Stimulated activated CD4-positive, alpha-beta T cell treated with anti-CD3 and anti-CD28 coated beads, Interleukin-4, amount 100 ng/mL, for 4 hours (primary cell): Measurements from ENCODE around the gene SULT1A4.
A peak's percentile ranks its signal among the peaks of the same experiment; 100 is the strongest.
"Not testable (repeated sequence)": the region's sequence is repeated elsewhere in the genome, so short reads cannot be mapped to it uniquely, and the experiment has no call there.

ENCODE experiments used
- DNase-seq, 2 experiments: peaks; one replicate each; pipeline ENCODE4 v3.0.0-alpha.2; 2020

The SULT1A4 gene

GRCh38 chr16:29459706-29460646, at the start of gene SULT1A4:
TSS of gene SULT1A4 (plus strand) at chr16:29459913. CDS start at chr16:29461386, 1,473 bp downstream.
- DNase-seq = not testable (repeated sequence)

GRCh38 chr16:29423587-29423986, 36.1 kb upstream of the SULT1A4 start:
- DNase-seq = not testable (repeated sequence)

GRCh38 chr16:29425390-29425789, 34.3 kb upstream of the SULT1A4 start:
- not testable (repeated sequence) for DNase-seq

- not testable (repeated sequence) for DNase-seq
Observed at GRCh38 chr16:29453754-29454153, 6.0 kb upstream of the SULT1A4 start.

GRCh38 chr16:29454269-29454668, 5.4 kb upstream of the SULT1A4 start, which contains the start of the genes BOLA2 and SLX1B:
TSS of gene BOLA2 (minus strand) at chr16:29454351. CDS start at chr16:29454253, 98 bp downstream.
TSS of gene SLX1B (plus strand) at chr16:29454533.
- DNase-seq = not testable (repeated sequence)

GRCh38 chr16:29454828-29455227, 4.9 kb upstream of the SULT1A4 start:
- DNase-seq = not testable (repeated sequence)

- peak in 1 of 2 experiments; percentile 0 for DNase-seq
Observed at GRCh38 chr16:29457660-29458059, 2.1 kb upstream of the SULT1A4 start.

GRCh38 chr16:29460647-29461030, 926 bp downstream of the SULT1A4 start:
- not testable (repeated sequence) for DNase-seq

- not testable (repeated sequence) for DNase-seq
Observed at GRCh38 chr16:29465985-29466824, 6.5 kb downstream of the SULT1A4 start.

- DNase-seq = not testable (repeated sequence)
Observed at GRCh38 chr16:29466904-29467303, 7.2 kb downstream of the SULT1A4 start.

GRCh38 chr16:29467654-29468366, 8.1 kb downstream of the SULT1A4 start:
- DNase-seq = not testable (repeated sequence)

GRCh38 chr16:29469660-29470059, 9.9 kb downstream of the SULT1A4 start:
- peak; percentile 23 to 51 for DNase-seq

GRCh38 chr16:29472065-29472464, 12.4 kb downstream of the SULT1A4 start:
- not testable (repeated sequence) for DNase-seq

GRCh38 chr16:29482276-29482675, 22.6 kb downstream of the SULT1A4 start:
- DNase-seq = peak; percentile 0 to 1

GRCh38 chr16:29506308-29506707, 46.6 kb downstream of the SULT1A4 start, which contains the start of gene NPIPB12:
TSS of gene NPIPB12 (minus strand) at chr16:29506408.
- not testable (repeated sequence) for DNase-seq
